RWPE1 (cell line): ENCODE data around the gene CERS6.
"Not testable (repeated sequence)": the region's sequence is repeated elsewhere in the genome, so short reads cannot be mapped to it uniquely, and the experiment has no call there.

Experiments
- CTCF ChIA-PET: fragments of 350-600 bp; sonication (Branson Sonifier 250); formaldehyde crosslinking; extraction: SDS; loops from one replicate; lab custom pipeline; 2021; lab: Yijun Ruan, JAX
- POLR2A ChIA-PET: fragments of 400-600 bp; formaldehyde crosslinking; extraction: SDS; loops from one replicate; lab custom pipeline; 2020; ENCODE audit warnings: antibody characterized with exemption; ENCODE audit not compliant: low non-redundant PET; lab: Yijun Ruan, JAX
- DNase-seq: peaks from one replicate; pipeline ENCODE4 v3.0.0; 2012; ENCODE audit warnings: low spot score
- H3K27ac ChIP-seq: fragments of 450-650 bp; 2 replicates; pipeline ENCODE4 v1.5.1; 2017
- TF ChIP-seq, protein P1 (sequence below): fragments of 450-650 bp; conservative IDR thresholded peaks from 2 replicates; pipeline ENCODE4 v1.5.1; 2017; ENCODE audit warnings: low read depth, mild to moderate bottlenecking

CERS6 gene

DNA sequence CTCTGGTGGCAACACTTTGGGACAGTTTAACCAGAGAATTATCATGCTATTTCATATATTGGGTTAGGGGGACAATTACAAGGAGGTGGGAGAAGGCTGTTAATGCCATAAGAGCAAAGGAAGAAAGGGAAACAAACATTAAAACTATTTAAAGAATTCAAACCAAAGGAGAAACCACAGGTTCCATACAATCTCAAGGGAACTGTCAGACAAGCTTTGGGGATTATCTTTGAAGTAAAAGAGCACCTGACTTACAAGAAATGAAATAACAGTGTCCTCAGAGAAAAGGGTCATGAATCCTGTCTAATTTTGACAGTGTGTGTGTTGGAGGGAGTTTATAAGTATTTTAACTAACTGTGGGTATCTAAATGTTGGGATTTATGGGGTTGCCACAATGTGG, 44.4 kb downstream of the CERS6 start:
- DNase-seq: no peak
- TF ChIP-seq, protein P1, sequence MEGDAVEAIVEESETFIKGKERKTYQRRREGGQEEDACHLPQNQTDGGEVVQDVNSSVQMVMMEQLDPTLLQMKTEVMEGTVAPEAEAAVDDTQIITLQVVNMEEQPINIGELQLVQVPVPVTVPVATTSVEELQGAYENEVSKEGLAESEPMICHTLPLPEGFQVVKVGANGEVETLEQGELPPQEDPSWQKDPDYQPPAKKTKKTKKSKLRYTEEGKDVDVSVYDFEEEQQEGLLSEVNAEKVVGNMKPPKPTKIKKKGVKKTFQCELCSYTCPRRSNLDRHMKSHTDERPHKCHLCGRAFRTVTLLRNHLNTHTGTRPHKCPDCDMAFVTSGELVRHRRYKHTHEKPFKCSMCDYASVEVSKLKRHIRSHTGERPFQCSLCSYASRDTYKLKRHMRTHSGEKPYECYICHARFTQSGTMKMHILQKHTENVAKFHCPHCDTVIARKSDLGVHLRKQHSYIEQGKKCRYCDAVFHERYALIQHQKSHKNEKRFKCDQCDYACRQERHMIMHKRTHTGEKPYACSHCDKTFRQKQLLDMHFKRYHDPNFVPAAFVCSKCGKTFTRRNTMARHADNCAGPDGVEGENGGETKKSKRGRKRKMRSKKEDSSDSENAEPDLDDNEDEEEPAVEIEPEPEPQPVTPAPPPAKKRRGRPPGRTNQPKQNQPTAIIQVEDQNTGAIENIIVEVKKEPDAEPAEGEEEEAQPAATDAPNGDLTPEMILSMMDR: no peak
- CTCF ChIA-PET: no interaction called here
- POLR2A ChIA-PET: no interaction called here
- no peak overlapping the region for H3K27ac ChIP-seq

DNA sequence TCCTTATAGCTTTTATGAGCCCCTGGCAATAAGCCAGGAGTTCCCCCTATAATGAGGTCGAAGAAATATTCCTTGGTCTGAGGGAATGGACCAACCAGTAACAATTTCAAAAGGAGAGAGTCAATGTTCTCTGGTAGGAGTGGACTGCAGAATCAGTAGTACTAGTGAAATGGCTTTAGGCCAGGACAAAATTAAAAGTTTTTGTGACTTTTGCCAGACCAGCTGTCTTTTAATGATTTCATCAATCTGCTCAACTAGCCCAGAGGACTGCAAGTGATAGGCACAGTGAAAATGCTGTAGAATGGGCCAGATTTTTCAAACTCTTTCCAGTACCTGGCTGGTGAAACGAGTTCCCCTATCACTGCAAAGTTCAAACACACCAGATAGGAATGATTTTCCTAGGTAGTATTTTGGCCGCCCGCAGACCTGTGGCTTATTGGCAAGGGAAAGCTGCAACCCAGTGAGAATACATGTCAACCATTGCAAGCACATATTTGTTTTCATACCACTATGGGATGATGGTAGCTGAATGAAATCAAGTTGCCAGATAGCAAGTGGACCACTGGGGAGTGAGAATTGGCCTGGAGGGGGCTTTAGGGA, 45.5 kb downstream of the CERS6 start:
- TF ChIP-seq, protein P1: no peak
- ChIA-PET CTCF (no interaction called here), POLR2A (no interaction called here)
- no peak overlapping the region for H3K27ac ChIP-seq
- DNase-seq: no peak

- POLR2A ChIA-PET, H3K27ac ChIP-seq, CTCF ChIA-PET, DNase-seq: not testable (repeated sequence)
These were observed 46.8 kb downstream of the CERS6 start for GRCh38 chr2:168502852-168503251.

GRCh38 chr2:168503901-168504300, 47.8 kb downstream of the CERS6 start:
- POLR2A ChIA-PET: no interaction called here

DNA sequence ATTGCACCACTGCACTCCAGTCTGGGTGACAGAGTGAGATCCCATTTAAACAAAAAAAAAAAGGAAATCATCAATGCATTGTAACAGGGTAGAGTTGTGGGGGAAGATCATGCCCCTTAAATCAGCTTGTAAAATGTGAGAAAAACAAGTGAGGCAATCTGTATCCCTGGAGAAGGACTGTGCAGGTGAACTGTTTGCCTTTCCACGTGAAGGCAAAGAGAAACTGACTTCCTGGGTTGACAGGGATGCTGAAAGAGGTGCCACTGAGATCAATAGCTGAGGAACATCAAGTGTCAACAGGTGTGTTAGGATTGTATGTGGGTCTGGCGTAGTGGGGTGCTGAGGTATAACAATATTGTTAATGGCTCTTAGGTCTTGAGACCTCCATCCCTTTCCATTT, 48.3 kb downstream of the CERS6 start:
- DNase-seq: no peak
- POLR2A ChIA-PET: no interaction called here
- TF ChIP-seq, protein P1: no peak
- CTCF ChIA-PET: interaction anchor here (0.7 kb wide), 1 partner anchor 21 kb away, joined by 3 read pairs; no protein-coding TSS in a partner anchor
- no peak overlapping the region for H3K27ac ChIP-seq

More at GRCh38 chr2:168503901-168504300, 47.8 kb downstream of the CERS6 start:
- DNase-seq: no peak
- H3K27ac ChIP-seq: no peak overlapping the region
- CTCF ChIA-PET: interaction anchor here (0.7 kb wide), 1 partner anchor 21 kb away, joined by 3 read pairs; no protein-coding TSS in a partner anchor
- TF ChIP-seq, protein P1: no peak

DNA sequence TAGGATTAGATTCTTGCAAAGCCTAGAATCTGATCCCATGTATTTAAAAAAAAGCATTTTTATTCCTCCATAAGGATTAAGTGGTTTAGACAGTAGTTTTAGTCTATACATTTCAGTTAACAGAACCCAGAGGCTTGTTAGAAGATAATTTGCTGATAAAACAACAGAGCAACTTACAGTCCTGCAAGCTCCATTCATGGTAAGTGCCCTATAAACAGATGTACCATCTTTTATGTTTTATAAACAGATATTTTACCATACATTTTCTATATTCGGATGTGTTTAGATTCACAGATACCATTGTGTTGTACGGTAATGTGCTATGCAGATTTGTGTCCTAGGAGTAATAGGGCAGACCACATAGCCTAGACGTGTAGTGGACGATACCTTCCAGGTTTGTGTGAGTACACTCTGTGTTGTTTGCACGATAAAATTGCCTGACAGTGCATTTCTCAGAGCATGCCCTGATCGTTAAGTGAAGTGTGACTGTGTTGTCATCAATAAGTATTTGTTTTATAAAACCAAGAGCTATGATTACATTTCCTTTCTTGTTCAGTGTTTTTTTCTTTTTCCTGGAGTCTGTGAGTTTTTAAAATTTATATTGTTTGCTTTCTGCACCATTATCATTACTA, 54.2 kb downstream of the CERS6 start:
- ChIA-PET CTCF (no interaction called here), POLR2A (no interaction called here)
- TF ChIP-seq, protein P1: no peak
- no peak for DNase-seq
- no peak overlapping the region for H3K27ac ChIP-seq

GRCh38 chr2:168514692-168515091, 58.6 kb downstream of the CERS6 start:
- ChIA-PET CTCF (no interaction called here), POLR2A (no interaction called here)
- DNase-seq: no peak
- TF ChIP-seq, protein P1: no peak
- no peak overlapping the region for H3K27ac ChIP-seq
